Central memory CD8-positive, alpha-beta T cell (primary cell): ENCODE measurements around the gene ZDHHC11B.
"Not testable (repeated sequence)": the region's sequence is repeated elsewhere in the genome, so short reads cannot be mapped to it uniquely, and the experiment has no call there.

Source experiments
- ATAC-seq: fragments of 150-1000 bp; cut with Tn5 transposase; replicated peaks from 2 replicates; pipeline ENCODE4 v1.10.0; 2022; ENCODE audit warnings: mild to moderate bottlenecking, moderate FRiP score, moderate number of reproducible peaks; ENCODE audit not compliant: poor library complexity, severe bottlenecking; ENCODE audit errors: extremely low read depth
- DNase-seq, 2 donors: peaks; one replicate each; pipeline ENCODE4 v3.0.0; 2021; ENCODE audit warnings: low spot score in 2 of 2
- H3K27ac Mint-ChIP-seq: one replicate; pipeline ENCODE4 v1.8.0; 2022; ENCODE audit warnings: low read depth, mild to moderate bottlenecking, moderate library complexity, mixed read lengths
- H3K27me3 Mint-ChIP-seq: one replicate; pipeline ENCODE4 v1.8.0; 2022; ENCODE audit warnings: mixed read lengths
- H3K36me3 Mint-ChIP-seq: one replicate; pipeline ENCODE4 v1.8.0; 2022; ENCODE audit warnings: mild to moderate bottlenecking, moderate library complexity, mixed read lengths; ENCODE audit not compliant: insufficient read depth
- H3K4me1 Mint-ChIP-seq: one replicate; pipeline ENCODE4 v1.8.0; 2022; ENCODE audit warnings: mixed read lengths
- H3K4me3 Mint-ChIP-seq: one replicate; pipeline ENCODE4 v1.8.0; 2022; ENCODE audit warnings: mild to moderate bottlenecking, moderate library complexity, mixed read lengths
- H3K9me3 Mint-ChIP-seq: one replicate; pipeline ENCODE4 v1.8.0; 2022; ENCODE audit warnings: mixed read lengths

The ZDHHC11B gene

GRCh38 chr5:734145-734544, 50.4 kb downstream of the ZDHHC11B start:
- H3K36me3 Mint-ChIP-seq, H3K4me3 Mint-ChIP-seq, DNase-seq, H3K9me3 Mint-ChIP-seq, H3K27ac Mint-ChIP-seq, H3K4me1 Mint-ChIP-seq, ATAC-seq: not testable (repeated sequence)
- H3K27me3 Mint-ChIP-seq, result peaks cover 38% of the 10 kb centered on the region

- not testable (repeated sequence) for DNase-seq, H3K4me1 Mint-ChIP-seq, ATAC-seq, H3K4me3 Mint-ChIP-seq, H3K36me3 Mint-ChIP-seq, H3K9me3 Mint-ChIP-seq, H3K27ac Mint-ChIP-seq
- peaks cover 38% of the 10 kb centered on the region for H3K27me3 Mint-ChIP-seq
Measured at GRCh38 chr5:732754-733454, 51.6 kb downstream of the ZDHHC11B start.

- not testable (repeated sequence) for H3K4me1 Mint-ChIP-seq, H3K4me3 Mint-ChIP-seq, H3K27ac Mint-ChIP-seq, ATAC-seq, H3K36me3 Mint-ChIP-seq, DNase-seq, H3K9me3 Mint-ChIP-seq
- peaks cover 24% of the 10 kb centered on the region for H3K27me3 Mint-ChIP-seq
Measured at GRCh38 chr5:729225-729624, 55.3 kb downstream of the ZDHHC11B start.

- H3K4me3 Mint-ChIP-seq, H3K9me3 Mint-ChIP-seq, H3K27ac Mint-ChIP-seq, H3K36me3 Mint-ChIP-seq, DNase-seq, H3K4me1 Mint-ChIP-seq, ATAC-seq: not testable (repeated sequence)
- peaks cover 12% of the 10 kb centered on the region for H3K27me3 Mint-ChIP-seq
Measured at GRCh38 chr5:727087-727486, 57.4 kb downstream of the ZDHHC11B start.

GRCh38 chr5:723865-724264, 60.7 kb downstream of the ZDHHC11B start:
- H3K27me3 Mint-ChIP-seq, result peaks cover 37% of the 10 kb centered on the region
- not testable (repeated sequence) for H3K36me3 Mint-ChIP-seq, H3K27ac Mint-ChIP-seq, ATAC-seq, H3K4me1 Mint-ChIP-seq, DNase-seq, H3K4me3 Mint-ChIP-seq
- H3K9me3 Mint-ChIP-seq, result peaks cover 15% of the 10 kb centered on the region

- not testable (repeated sequence) for H3K4me1 Mint-ChIP-seq, DNase-seq, ATAC-seq, H3K27ac Mint-ChIP-seq, H3K36me3 Mint-ChIP-seq, H3K4me3 Mint-ChIP-seq
- Mint-ChIP-seq H3K27me3 (peaks cover 42% of the 10 kb centered on the region), H3K9me3 (peaks cover 19% of the 10 kb centered on the region)
Measured at GRCh38 chr5:723309-723708, 61.2 kb downstream of the ZDHHC11B start.

GRCh38 chr5:719379-719778, 65.2 kb downstream of the ZDHHC11B start:
- DNase-seq, H3K27ac Mint-ChIP-seq, ATAC-seq, H3K4me3 Mint-ChIP-seq, H3K4me1 Mint-ChIP-seq, H3K36me3 Mint-ChIP-seq: not testable (repeated sequence)
- Mint-ChIP-seq H3K9me3 (peaks cover 26% of the 10 kb centered on the region), H3K27me3 (peaks cover 71% of the 10 kb centered on the region)

- ATAC-seq (no peak), DNase-seq (no peak)
- H3K4me1 Mint-ChIP-seq, result no peaks in the 10 kb centered on the region
- H3K4me3 Mint-ChIP-seq, result no peak overlapping the region
- H3K27ac Mint-ChIP-seq, result no peak overlapping the region
- peaks cover 26% of the 10 kb centered on the region for H3K9me3 Mint-ChIP-seq
- peaks cover 5% of the 10 kb centered on the region for H3K36me3 Mint-ChIP-seq
- peaks cover 76% of the 10 kb centered on the region for H3K27me3 Mint-ChIP-seq
Measured at GRCh38 chr5:717143-717542, 67.4 kb downstream of the ZDHHC11B start.

- H3K4me1 Mint-ChIP-seq, H3K4me3 Mint-ChIP-seq, H3K27ac Mint-ChIP-seq, H3K36me3 Mint-ChIP-seq, ATAC-seq, DNase-seq: not testable (repeated sequence)
- peaks cover 74% of the 10 kb centered on the region for H3K27me3 Mint-ChIP-seq
- H3K9me3 Mint-ChIP-seq, result peaks cover 26% of the 10 kb centered on the region
Measured at GRCh38 chr5:716740-717139, 67.8 kb downstream of the ZDHHC11B start.

- peaks cover 73% of the 10 kb centered on the region for H3K27me3 Mint-ChIP-seq
- not testable (repeated sequence) for H3K27ac Mint-ChIP-seq, DNase-seq, ATAC-seq, H3K4me3 Mint-ChIP-seq, H3K4me1 Mint-ChIP-seq, H3K36me3 Mint-ChIP-seq
- peaks cover 26% of the 10 kb centered on the region for H3K9me3 Mint-ChIP-seq
Measured at GRCh38 chr5:715636-716035, 68.9 kb downstream of the ZDHHC11B start.

- not testable (repeated sequence) for H3K4me1 Mint-ChIP-seq, ATAC-seq, H3K4me3 Mint-ChIP-seq, H3K27ac Mint-ChIP-seq, DNase-seq, H3K36me3 Mint-ChIP-seq
- H3K27me3 Mint-ChIP-seq, result peaks cover 61% of the 10 kb centered on the region
- peaks cover 17% of the 10 kb centered on the region for H3K9me3 Mint-ChIP-seq
Measured at GRCh38 chr5:714215-715118, 70.1 kb downstream of the ZDHHC11B start.

- H3K27ac Mint-ChIP-seq, ATAC-seq, H3K9me3 Mint-ChIP-seq, DNase-seq, H3K4me1 Mint-ChIP-seq, H3K36me3 Mint-ChIP-seq, H3K4me3 Mint-ChIP-seq: not testable (repeated sequence)
- peaks cover 54% of the 10 kb centered on the region for H3K27me3 Mint-ChIP-seq
Measured at GRCh38 chr5:713686-714085, 70.8 kb downstream of the ZDHHC11B start.
